Endometrium (tissue), 2 donors: ENCODE data around the gene ZNF345.

Experiments
- FAIRE-seq: peaks from 2 replicates; lab custom pipeline; 2012; peaks lifted over from hg19 to GRCh38; lab: Jason Lieb, UNC
- donor health status: control.
- donor health status: control.

ZNF345 gene

DNA sequence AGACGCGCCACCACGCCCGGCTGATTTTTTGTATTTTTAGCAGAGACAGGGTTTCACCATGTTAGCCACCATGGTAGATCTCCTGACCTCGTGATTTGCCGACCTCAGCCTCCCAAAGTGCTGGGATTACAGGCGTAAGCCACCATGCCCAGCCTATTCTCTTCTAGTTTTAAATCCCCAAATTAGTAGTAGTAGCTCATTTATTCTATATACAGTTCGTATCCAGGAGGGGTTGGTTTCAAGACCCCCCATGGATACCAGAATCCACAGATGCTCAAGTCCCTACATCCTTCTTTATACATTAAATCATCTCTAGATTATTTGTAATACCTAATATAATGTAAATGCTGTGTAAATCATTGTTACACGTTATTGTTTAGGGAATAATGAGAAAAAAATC lies 67.4 kb downstream of the ZNF345 start:
- no peak for FAIRE-seq
